COLO668 (cell line): ENCODE measurements around the gene PDE6B.
A peak's percentile ranks its signal among the peaks of the same experiment; 100 is the strongest.
"Not testable (repeated sequence)": the region's sequence is repeated elsewhere in the genome, so short reads cannot be mapped to it uniquely, and the experiment has no call there.

Source experiments
- DNase-seq: peaks from one replicate; lab custom pipeline; 2025; ENCODE audit not compliant: unreplicated experiment; lab: John Stamatoyannopoulos, UW

The PDE6B gene

GRCh38 chr4:668219-668618 lies 42.8 kb downstream of the PDE6B start:
- not testable (repeated sequence) for DNase-seq

- DNase-seq: not testable (repeated sequence)
Observed at GRCh38 chr4:669806-670559, 44.6 kb downstream of the PDE6B start.

- DNase-seq: no peak
Observed at GRCh38 chr4:671769-672168, 46.4 kb downstream of the PDE6B start.

GRCh38 chr4:673349-674091 lies 48.1 kb downstream of the PDE6B start:
- peak; percentile 38 for DNase-seq

GRCh38 chr4:674172-675035 lies 49.0 kb downstream of the PDE6B start, which contains the start of the genes ATP5ME and MYL5:
Gene ATP5ME, minus strand, starts transcription at chr4:674276. Its CDS starts 29 bp downstream, at chr4:674247.
Gene MYL5, plus strand, starts transcription at chr4:674542. Its CDS starts 3,485 bp downstream, at chr4:678027.
- peak; percentile 97 for DNase-seq

- DNase-seq: no peak
Observed at GRCh38 chr4:675036-675882, 49.9 kb downstream of the PDE6B start.

GRCh38 chr4:675980-676870 lies 50.9 kb downstream of the PDE6B start:
- peak; percentile 20 for DNase-seq

- DNase-seq: no peak
Observed at GRCh38 chr4:676871-677235, 51.5 kb downstream of the PDE6B start.

- DNase-seq: peak; percentile 86
Observed at GRCh38 chr4:677431-678293, 52.3 kb downstream of the PDE6B start.

GRCh38 chr4:678331-679103 lies 53.1 kb downstream of the PDE6B start:
- DNase-seq: no peak

- DNase-seq: no peak
Observed at GRCh38 chr4:679104-679481, 53.7 kb downstream of the PDE6B start.

GRCh38 chr4:679629-680028 lies 54.3 kb downstream of the PDE6B start:
- no peak for DNase-seq

- no peak for DNase-seq
Observed at GRCh38 chr4:680091-680490, 54.7 kb downstream of the PDE6B start.

GRCh38 chr4:680551-680927 lies 55.2 kb downstream of the PDE6B start:
- peak; percentile 39 for DNase-seq

GRCh38 chr4:680928-681645 lies 55.7 kb downstream of the PDE6B start:
- DNase-seq: peak; percentile 65

- DNase-seq: peak; percentile 94
Observed at GRCh38 chr4:681736-682451, 56.5 kb downstream of the PDE6B start.
